Activated CD4-positive, alpha-beta T cell treated with anti-CD3 and anti-CD28 coated beads for 4 hours (primary cell): ENCODE measurements around the gene SNAI3.

Source experiments
- DNase-seq, 2 donors: peaks; one replicate each; pipeline ENCODE4 v3.0.0-alpha.2; 2020

SNAI3 gene

GRCh38 chr16:88649195-88649923, 36.9 kb downstream of the SNAI3 start:
- DNase-seq = no peak

GRCh38 chr16:88647178-88648070, 38.9 kb downstream of the SNAI3 start:
- DNase-seq = no peak

- DNase-seq = no peak
Measured at GRCh38 chr16:88646345-88647034, 39.8 kb downstream of the SNAI3 start.

- no peak for DNase-seq
Measured at GRCh38 chr16:88645941-88646340, 40.4 kb downstream of the SNAI3 start.

GRCh38 chr16:88645455-88645854, 40.9 kb downstream of the SNAI3 start:
- no peak for DNase-seq

- DNase-seq = no peak
Measured at GRCh38 chr16:88643644-88643932, 42.7 kb downstream of the SNAI3 start.

GRCh38 chr16:88642881-88643643, 43.2 kb downstream of the SNAI3 start:
- no peak for DNase-seq

- no peak for DNase-seq
Measured at GRCh38 chr16:88640498-88641247, 45.6 kb downstream of the SNAI3 start.

- no peak for DNase-seq
Measured at GRCh38 chr16:88640039-88640495, 46.2 kb downstream of the SNAI3 start.

GRCh38 chr16:88639231-88640038, 46.9 kb downstream of the SNAI3 start:
- no peak for DNase-seq

- DNase-seq = no peak
Measured at GRCh38 chr16:88638323-88639230, 47.7 kb downstream of the SNAI3 start, which contains the start of gene IL17C. TSS of gene IL17C (plus strand) at chr16:88638572. CDS start at chr16:88638642, 70 bp downstream.

- DNase-seq = no peak
Measured at GRCh38 chr16:88636488-88637265, 49.6 kb downstream of the SNAI3 start.

GRCh38 chr16:88635671-88636319, 50.5 kb downstream of the SNAI3 start:
- DNase-seq = no peak

GRCh38 chr16:88634994-88635670, 51.2 kb downstream of the SNAI3 start:
- DNase-seq = no peak

GRCh38 chr16:88634141-88634993, 51.9 kb downstream of the SNAI3 start:
- DNase-seq = peak; percentile 42 to 62

- peak; percentile 44 to 60 for DNase-seq
Measured at GRCh38 chr16:88633684-88634140, 52.6 kb downstream of the SNAI3 start.

- no peak for DNase-seq
Measured at GRCh38 chr16:88632587-88632930, 53.7 kb downstream of the SNAI3 start.
